KMS-11 (cell line): ENCODE results near the gene ERAS.

ENCODE experiments used
- H2AFZ ChIP-seq: fragments of 200-600 bp; sonication (generic); 2 replicates; pipeline ENCODE4 v1.6.1; 2016; ENCODE audit warnings: antibody characterized with exemption, mixed run types, low read depth
- H3K27ac ChIP-seq: fragments of 200-600 bp; sonication (generic); 2 replicates; pipeline ENCODE4 v1.6.1; 2016; ENCODE audit warnings: mild to moderate bottlenecking, mixed run types
- H3K27me3 ChIP-seq: fragments of 200-600 bp; sonication (generic); 2 replicates; pipeline ENCODE4 v1.6.1; 2017; ENCODE audit warnings: mild to moderate bottlenecking, low read depth, mixed run types, moderate library complexity; ENCODE audit not compliant: insufficient read depth
- H3K36me3 ChIP-seq: fragments of 200-600 bp; sonication (generic); 2 replicates; pipeline ENCODE4 v1.6.1; 2017; ENCODE audit warnings: mild to moderate bottlenecking, mixed run types; ENCODE audit not compliant: insufficient read depth
- H3K4me1 ChIP-seq: fragments of 200-600 bp; sonication (generic); 2 replicates; pipeline ENCODE4 v1.6.1; 2016; ENCODE audit warnings: mild to moderate bottlenecking, low read depth, mixed run types; ENCODE audit not compliant: poor library complexity, severe bottlenecking
- H3K4me2 ChIP-seq: fragments of 200-600 bp; sonication (generic); 2 replicates; pipeline ENCODE4 v1.7.0; 2016; ENCODE audit warnings: mild to moderate bottlenecking, mixed run types
- H3K4me3 ChIP-seq: fragments of 200-600 bp; sonication (generic); IDR thresholded peaks from 2 replicates; pipeline ENCODE4 v1.6.1; 2017; ENCODE audit warnings: low read depth, low read length, mixed read lengths; ENCODE audit not compliant: insufficient read depth
- H3K79me2 ChIP-seq: fragments of 200-600 bp; sonication (generic); 2 replicates; pipeline ENCODE4 v1.6.1; 2016; ENCODE audit warnings: low read depth, mixed run types; ENCODE audit not compliant: insufficient read depth
- H3K9ac ChIP-seq: fragments of 200-600 bp; sonication (generic); 2 replicates; pipeline ENCODE4 v1.6.1; 2016; ENCODE audit warnings: mild to moderate bottlenecking, mixed run types
- H4K20me1 ChIP-seq: fragments of 200-600 bp; sonication (generic); 2 replicates; pipeline ENCODE4 v1.6.1; 2016; ENCODE audit warnings: mild to moderate bottlenecking, mixed run types; ENCODE audit not compliant: insufficient read depth
- TF ChIP-seq, protein P1 (sequence below): fragments of 200-600 bp; sonication (generic); conservative IDR thresholded peaks from 2 replicates; pipeline ENCODE4 v1.6.1; 2017; ENCODE audit warnings: low read depth, mild to moderate bottlenecking, antibody characterized with exemption, low read length, moderate library complexity, mixed read lengths

Gene ERAS

DNA sequence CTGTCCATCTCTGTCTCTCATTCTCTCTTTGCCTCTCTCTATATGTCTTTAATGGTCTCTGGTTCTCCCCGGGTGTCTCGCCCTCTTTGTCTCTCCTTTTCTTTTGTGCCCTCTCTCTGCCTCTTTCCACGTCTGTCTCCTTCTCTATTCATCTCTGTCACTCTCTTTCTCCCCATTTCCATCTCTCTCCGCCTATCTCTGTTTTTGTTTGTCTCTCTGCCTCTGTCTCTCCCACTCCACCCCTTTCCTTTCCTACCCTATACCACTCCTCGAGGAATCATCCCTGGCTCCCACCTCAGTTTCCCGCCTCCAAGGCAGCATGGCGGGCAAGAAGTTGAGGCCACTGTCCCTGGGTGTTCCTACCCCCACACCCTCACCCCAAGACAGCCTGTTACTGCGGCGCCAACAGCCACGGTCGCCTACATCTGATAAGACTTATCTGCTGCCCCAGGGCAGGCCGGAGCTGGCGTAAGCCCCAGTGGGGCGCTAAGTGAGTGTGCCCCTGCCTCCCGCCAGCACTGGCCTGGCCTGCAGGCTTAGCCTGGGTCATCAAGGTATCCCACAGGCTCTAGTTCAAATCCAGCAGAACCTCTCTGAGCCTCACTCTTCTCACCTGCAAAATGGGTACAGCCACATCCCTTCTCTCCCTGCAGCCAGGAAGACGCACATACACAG, 40.6 kb upstream of the ERAS start:
- TF ChIP-seq, protein P1, sequence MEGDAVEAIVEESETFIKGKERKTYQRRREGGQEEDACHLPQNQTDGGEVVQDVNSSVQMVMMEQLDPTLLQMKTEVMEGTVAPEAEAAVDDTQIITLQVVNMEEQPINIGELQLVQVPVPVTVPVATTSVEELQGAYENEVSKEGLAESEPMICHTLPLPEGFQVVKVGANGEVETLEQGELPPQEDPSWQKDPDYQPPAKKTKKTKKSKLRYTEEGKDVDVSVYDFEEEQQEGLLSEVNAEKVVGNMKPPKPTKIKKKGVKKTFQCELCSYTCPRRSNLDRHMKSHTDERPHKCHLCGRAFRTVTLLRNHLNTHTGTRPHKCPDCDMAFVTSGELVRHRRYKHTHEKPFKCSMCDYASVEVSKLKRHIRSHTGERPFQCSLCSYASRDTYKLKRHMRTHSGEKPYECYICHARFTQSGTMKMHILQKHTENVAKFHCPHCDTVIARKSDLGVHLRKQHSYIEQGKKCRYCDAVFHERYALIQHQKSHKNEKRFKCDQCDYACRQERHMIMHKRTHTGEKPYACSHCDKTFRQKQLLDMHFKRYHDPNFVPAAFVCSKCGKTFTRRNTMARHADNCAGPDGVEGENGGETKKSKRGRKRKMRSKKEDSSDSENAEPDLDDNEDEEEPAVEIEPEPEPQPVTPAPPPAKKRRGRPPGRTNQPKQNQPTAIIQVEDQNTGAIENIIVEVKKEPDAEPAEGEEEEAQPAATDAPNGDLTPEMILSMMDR = no peak
- H3K4me2 ChIP-seq = no peak overlapping the region
- no peaks in the 10 kb centered on the region for H3K27me3 ChIP-seq
- no peak overlapping the region for H2AFZ ChIP-seq
- no peaks in the 10 kb centered on the region for H3K36me3 ChIP-seq
- H4K20me1 ChIP-seq = no peaks in the 10 kb centered on the region
- no peak overlapping the region for H3K4me3 ChIP-seq
- no peaks in the 10 kb centered on the region for H3K79me2 ChIP-seq
- H3K9ac ChIP-seq = no peak overlapping the region
- no peaks in the 10 kb centered on the region for H3K4me1 ChIP-seq
- no peak overlapping the region for H3K27ac ChIP-seq

DNA sequence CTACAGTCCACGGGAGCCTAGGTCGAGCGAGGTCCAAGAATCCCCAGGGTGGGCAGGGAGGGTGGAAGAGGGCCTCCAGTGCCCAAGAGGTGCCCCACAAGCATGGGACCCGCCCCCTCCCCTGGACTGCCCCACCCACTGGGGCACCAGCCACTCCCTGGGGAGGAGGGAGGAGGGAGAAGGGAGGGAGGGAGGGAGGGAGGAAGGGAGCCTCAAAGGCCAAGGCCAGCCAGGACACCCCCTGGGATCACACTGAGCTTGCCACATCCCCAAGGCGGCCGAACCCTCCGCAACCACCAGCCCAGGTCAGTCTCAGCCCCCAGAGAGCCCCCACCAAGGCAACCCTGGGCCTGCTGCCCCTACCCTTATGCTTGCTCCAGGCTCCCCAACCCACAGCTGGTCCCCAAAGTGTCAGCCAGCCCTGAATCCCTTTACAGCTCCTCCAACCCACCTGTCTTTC, 39.9 kb upstream of the ERAS start, which contains the start of gene GATA1:
Gene GATA1 (plus strand): TSS at position 250 of the 460 bp plus-strand sequence. CDS start 4,520 bp downstream, outside the sequence.
- no peak within 1 kb of the TSS for H3K4me3 ChIP-seq
- H4K20me1 ChIP-seq = no peaks in the 10 kb centered on the region
- H3K27ac ChIP-seq = no peak within 1 kb of the TSS
- no peaks in the 10 kb centered on the region for H3K79me2 ChIP-seq
- TF ChIP-seq, protein P1 = no peak
- no peaks in the 10 kb centered on the region for H3K4me1 ChIP-seq
- no peak within 1 kb of the TSS for H3K9ac ChIP-seq
- no peaks in the 10 kb centered on the region for H3K36me3 ChIP-seq
- H2AFZ ChIP-seq = no peak within 1 kb of the TSS
- H3K27me3 ChIP-seq = no peaks in the 10 kb centered on the region
- no peak within 1 kb of the TSS for H3K4me2 ChIP-seq

DNA sequence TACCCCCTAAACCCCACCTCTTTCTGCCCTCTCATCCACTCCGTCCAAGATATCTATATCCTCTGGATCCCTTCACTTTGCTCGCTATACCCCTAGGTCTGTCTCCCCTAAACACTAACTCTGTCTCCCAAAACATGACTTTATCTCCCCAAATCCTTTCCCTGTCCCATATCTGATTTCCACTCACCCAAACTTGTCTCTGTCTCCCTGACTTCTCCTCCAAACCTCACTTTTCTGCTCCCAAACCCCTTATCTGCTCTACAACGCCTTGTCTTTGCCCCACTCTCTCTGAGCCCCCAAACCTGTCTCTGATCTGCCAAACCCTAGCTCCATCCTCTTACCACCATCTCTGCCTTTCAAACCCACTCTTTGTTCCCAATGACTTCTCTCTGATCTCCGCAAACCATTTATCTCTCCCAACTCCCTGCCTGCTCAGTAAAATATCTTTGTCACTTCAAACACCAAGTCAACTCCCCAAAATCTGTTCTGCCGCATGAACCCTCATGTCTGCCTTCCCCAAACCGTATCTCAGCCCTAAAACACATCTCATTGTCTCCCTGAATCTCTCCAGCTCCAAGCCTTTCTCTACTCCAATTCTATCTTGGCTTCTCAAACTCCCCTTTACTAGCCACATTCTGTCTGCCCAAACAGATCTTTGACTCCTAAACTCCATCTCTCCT, 39.3 kb upstream of the ERAS start:
- no peaks in the 10 kb centered on the region for H4K20me1 ChIP-seq
- no peaks in the 10 kb centered on the region for H3K27me3 ChIP-seq
- no peaks in the 10 kb centered on the region for H3K36me3 ChIP-seq
- TF ChIP-seq, protein P1 = no peak
- H3K9ac ChIP-seq = no peak overlapping the region
- H3K27ac ChIP-seq = no peak overlapping the region
- H3K4me2 ChIP-seq = no peak overlapping the region
- no peaks in the 10 kb centered on the region for H3K4me1 ChIP-seq
- no peak overlapping the region for H2AFZ ChIP-seq
- H3K4me3 ChIP-seq = no peak overlapping the region
- no peaks in the 10 kb centered on the region for H3K79me2 ChIP-seq

DNA sequence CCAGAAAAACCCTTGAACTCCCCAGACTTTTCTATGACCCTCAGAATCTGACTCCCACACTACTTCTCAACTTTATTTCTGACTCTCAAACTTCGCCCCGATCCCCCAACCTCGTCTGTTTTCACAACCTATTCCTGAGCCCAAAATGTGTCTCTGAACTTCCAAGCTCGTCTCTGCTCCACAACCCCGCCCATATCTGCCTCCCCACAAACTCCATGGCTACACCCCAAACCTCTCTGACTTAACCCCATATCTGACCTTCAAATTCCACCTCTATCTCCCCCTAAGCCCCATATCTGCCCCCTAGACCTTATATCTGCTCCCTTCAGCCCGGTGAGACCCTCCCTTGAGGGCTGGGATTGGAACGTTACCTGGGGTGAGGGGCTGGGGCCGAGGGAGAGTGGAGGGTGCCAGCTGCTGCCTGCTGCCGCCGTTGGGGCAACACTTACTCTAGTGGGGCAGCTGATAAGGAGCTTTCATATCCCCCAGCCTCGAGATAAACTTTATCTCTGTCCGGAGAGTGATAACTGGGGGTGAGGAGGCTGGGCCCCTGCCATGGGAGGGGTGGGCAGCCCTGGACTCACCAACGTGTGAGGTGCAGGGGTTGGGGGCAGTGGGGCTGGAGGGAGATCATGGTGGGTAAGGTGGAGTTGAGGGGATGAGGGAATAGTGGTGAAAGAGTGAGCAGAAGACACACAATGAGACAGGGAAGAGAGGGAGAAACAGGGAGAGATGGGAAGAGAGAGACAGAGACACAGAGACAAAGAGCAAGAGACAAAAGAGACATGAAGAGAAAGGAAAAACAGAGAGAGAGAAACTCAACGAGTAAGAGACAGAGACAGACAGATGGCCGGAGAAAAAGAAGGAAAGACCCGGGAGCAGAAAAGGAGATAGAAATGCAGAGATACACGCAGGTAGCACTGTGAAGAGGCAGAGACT, 38.5 kb upstream of the ERAS start:
- Histone ChIP-seq H3K4me2 (no peak overlapping the region), H2AFZ (no peak overlapping the region), H3K36me3 (no peaks in the 10 kb centered on the region), H3K27me3 (no peaks in the 10 kb centered on the region), H3K79me2 (no peaks in the 10 kb centered on the region), H3K27ac (no peak overlapping the region), H3K4me3 (no peak overlapping the region), H3K9ac (no peak overlapping the region), H4K20me1 (no peaks in the 10 kb centered on the region), H3K4me1 (no peaks in the 10 kb centered on the region)
- TF ChIP-seq, protein P1 = no peak
